PC-3 (cell line): ENCODE measurements around the gene MGLL. TPM values are rescaled to one million over a fixed set of nuclear protein-coding genes. Genes with fewer than 3 reads are reported as not detected.

Experiments
- ATAC-seq: fragments of 200-7000 bp; cut with Tn5 transposase; 2 replicates; pipeline ENCODE4 v1.9.1; 2020; ENCODE audit warnings: mild to moderate bottlenecking, moderate library complexity
- BruUV-seq: library from RNA; stranded (reverse); fragments of 400-500 nt; replicated peaks from 2 replicates; lab custom pipeline; 2021; lab: Mats Ljungman, UMichigan
- CTCF ChIA-PET: fragments of 300-600 bp; sonication (Branson Sonifier 250); formaldehyde crosslinking; loops from one replicate; lab custom pipeline; 2022; ENCODE audit warnings: antibody characterized with exemption; lab: Charles Lee
- POLR2A ChIA-PET: fragments of 300-600 bp; sonication (Branson Sonifier 250); formaldehyde crosslinking; loops from one replicate; lab custom pipeline; 2022; ENCODE audit warnings: antibody characterized with exemption; ENCODE audit not compliant: unreplicated experiment; lab: Charles Lee
- DNase-seq: peaks from one replicate; pipeline ENCODE4 v3.0.0-alpha.2; 2015
- H2AFZ ChIP-seq: fragments of 300-600 bp; sonication (generic); 2 replicates; pipeline ENCODE4 v1.6.0; 2016; ENCODE audit warnings: antibody characterized with exemption, low read length
- H3F3A ChIP-seq: fragments of 300-600 bp; sonication (generic); one replicate; pipeline ENCODE4 v1.6.0; 2017; ENCODE audit warnings: antibody characterized with exemption, low read length, control low read depth, mild to moderate bottlenecking; ENCODE audit not compliant: unreplicated experiment
- H3K27ac ChIP-seq: fragments of 300-600 bp; sonication (generic); 2 replicates; pipeline ENCODE4 v1.5.1; 2016; ENCODE audit warnings: mild to moderate bottlenecking, low read length
- H3K27me3 ChIP-seq: fragments of 300-600 bp; sonication (generic); 2 replicates; pipeline ENCODE4 v1.6.1; 2016; ENCODE audit warnings: low read length, mixed read lengths
- H3K36me3 ChIP-seq: fragments of 300-600 bp; sonication (generic); 2 replicates; pipeline ENCODE4 v1.6.1; 2016; ENCODE audit warnings: low read depth, mixed run types, low read length, mixed read lengths
- H3K4me1 ChIP-seq: fragments of 300-600 bp; sonication (generic); 2 replicates; pipeline ENCODE4 v1.5.1; 2016; ENCODE audit warnings: low read length; ENCODE audit not compliant: insufficient read depth
- H3K4me2 ChIP-seq: fragments of 300-600 bp; sonication (generic); 2 replicates; pipeline ENCODE4 v1.6.0; 2016; ENCODE audit warnings: low read length
- H3K4me3 ChIP-seq: fragments of 300-600 bp; sonication (generic); 2 replicates; pipeline ENCODE4 v1.5.1; 2016; ENCODE audit warnings: mild to moderate bottlenecking, low read length, mixed read lengths
- H3K79me2 ChIP-seq: fragments of 300-600 bp; sonication (generic); 2 replicates; pipeline ENCODE4 v1.6.1; 2017; ENCODE audit warnings: low read length, mixed read lengths
- H3K9ac ChIP-seq: fragments of 300-600 bp; sonication (generic); 2 replicates; pipeline ENCODE4 v1.6.0; 2016; ENCODE audit warnings: mild to moderate bottlenecking, low read length
- H3K9me2 ChIP-seq: fragments of 300-600 bp; sonication (generic); replicated peaks from 2 replicates; pipeline ENCODE4 v1.6.1; 2016; ENCODE audit warnings: mixed run types, low read length, mixed read lengths
- H3K9me3 ChIP-seq: fragments of 300-600 bp; sonication (generic); 2 replicates; pipeline ENCODE4 v1.6.1; 2016; ENCODE audit warnings: low read length, mixed read lengths
- H4K20me1 ChIP-seq: fragments of 300-600 bp; sonication (generic); 2 replicates; pipeline ENCODE4 v1.6.1; 2016; ENCODE audit warnings: low read length, mixed read lengths
- EZH2 ChIP-seq: fragments of 300-600 bp; sonication (generic); IDR thresholded peaks from one replicate; pipeline ENCODE4 v1.6.1; 2017; ENCODE audit warnings: antibody characterized with exemption, mild to moderate bottlenecking, low read length; ENCODE audit not compliant: unreplicated experiment
- EZH2phosphoT487 ChIP-seq: fragments of 300-600 bp; sonication (generic); IDR thresholded peaks from 2 replicates; pipeline ENCODE4 v1.6.1; 2018; ENCODE audit warnings: mild to moderate bottlenecking, antibody characterized with exemption, low read length, borderline replicate concordance
- intact Hi-C: fragments of 100-400 bp; cut with micrococcal nuclease; formaldehyde crosslinking; loops from 2 replicates; pipeline ENCODE4 v1.9.0; 2023
- total RNA-seq: library from RNA; depleted of rRNA; stranded (reverse); fragments of >200 nt; gene quantifications from 2 replicates; pipeline ENCODE4 v1.2.3, GENCODE V29; 2014
- TF ChIP-seq, protein P1 (sequence below): fragments of 300-600 bp; sonication (generic); conservative IDR thresholded peaks from 2 replicates; pipeline ENCODE4 v1.5.1; 2017; ENCODE audit warnings: antibody characterized with exemption, low read depth, mild to moderate bottlenecking, low read length

Gene MGLL
- total RNA-seq, 1 experiment from 2014 or later: 38.7 TPM

DNA sequence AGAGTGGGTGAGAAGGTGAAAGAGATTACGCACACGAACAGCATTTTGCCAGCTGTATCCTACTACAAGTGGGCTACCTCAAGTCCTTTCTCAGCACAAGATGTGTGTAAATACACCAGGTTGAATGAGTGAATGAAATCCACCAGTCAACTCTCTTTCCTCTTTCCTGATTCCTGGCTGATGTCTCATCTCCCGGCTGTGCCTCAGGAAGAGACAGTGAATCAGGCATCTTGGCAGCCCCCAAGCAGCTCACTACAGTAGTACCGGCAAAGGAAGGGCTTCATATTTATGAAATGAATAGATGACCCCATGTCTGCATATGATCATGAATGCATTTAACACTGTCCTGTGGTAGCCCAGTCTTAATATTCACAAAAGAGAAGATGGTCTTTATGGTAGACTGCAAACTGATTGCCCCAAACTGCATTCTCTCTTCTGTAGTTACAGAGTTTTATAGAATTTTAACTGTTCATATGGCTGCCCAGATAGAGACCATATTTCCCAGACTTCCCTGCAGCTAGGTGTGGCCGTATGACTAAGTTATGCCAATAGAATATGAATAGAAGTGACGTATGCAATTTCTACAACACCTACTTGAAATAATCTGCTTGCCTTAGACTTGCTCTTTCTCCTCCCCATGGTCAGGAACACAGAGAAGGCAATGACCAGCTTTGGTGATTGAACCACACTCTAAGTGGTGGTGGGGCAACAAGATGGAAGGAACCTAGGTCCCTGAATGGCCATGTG, 22.7 kb downstream of the MGLL start:
- Histone ChIP-seq H3K4me1 (peaks cover 48% of the 10 kb centered on the region), H3K9me2 (no peaks in the 10 kb centered on the region), H3K27me3 (no peaks in the 10 kb centered on the region), H3F3A (no peaks in the 10 kb centered on the region), H4K20me1 (no peaks in the 10 kb centered on the region), H3K9me3 (no peaks in the 10 kb centered on the region), H3K9ac (peak overlapping the region; percentile 79), H3K79me2 (peaks cover 36% of the 10 kb centered on the region), H3K27ac (peak overlapping the region; percentile 99), H3K4me2 (peak overlapping the region; percentile 58), H3K4me3 (peak overlapping the region; percentile 20; the same call in 1 of the 2 replicates), H2AFZ (no peak overlapping the region), H3K36me3 (peaks cover 19% of the 10 kb centered on the region)
- no TSS peak for BruUV-seq
- ATAC-seq: peak; percentile 79
- intact Hi-C loops: loop anchor here (2.0 to 5.0 kb wide), 2 partner anchors 51 to 163 kb away; no protein-coding TSS in a partner anchor
- TF ChIP-seq EZH2phosphoT487: no peak
- TF ChIP-seq, protein P1, sequence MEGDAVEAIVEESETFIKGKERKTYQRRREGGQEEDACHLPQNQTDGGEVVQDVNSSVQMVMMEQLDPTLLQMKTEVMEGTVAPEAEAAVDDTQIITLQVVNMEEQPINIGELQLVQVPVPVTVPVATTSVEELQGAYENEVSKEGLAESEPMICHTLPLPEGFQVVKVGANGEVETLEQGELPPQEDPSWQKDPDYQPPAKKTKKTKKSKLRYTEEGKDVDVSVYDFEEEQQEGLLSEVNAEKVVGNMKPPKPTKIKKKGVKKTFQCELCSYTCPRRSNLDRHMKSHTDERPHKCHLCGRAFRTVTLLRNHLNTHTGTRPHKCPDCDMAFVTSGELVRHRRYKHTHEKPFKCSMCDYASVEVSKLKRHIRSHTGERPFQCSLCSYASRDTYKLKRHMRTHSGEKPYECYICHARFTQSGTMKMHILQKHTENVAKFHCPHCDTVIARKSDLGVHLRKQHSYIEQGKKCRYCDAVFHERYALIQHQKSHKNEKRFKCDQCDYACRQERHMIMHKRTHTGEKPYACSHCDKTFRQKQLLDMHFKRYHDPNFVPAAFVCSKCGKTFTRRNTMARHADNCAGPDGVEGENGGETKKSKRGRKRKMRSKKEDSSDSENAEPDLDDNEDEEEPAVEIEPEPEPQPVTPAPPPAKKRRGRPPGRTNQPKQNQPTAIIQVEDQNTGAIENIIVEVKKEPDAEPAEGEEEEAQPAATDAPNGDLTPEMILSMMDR: no peak
- no peak for TF ChIP-seq EZH2
- peak; percentile 89 for DNase-seq
- ChIA-PET CTCF (interaction anchor here (0.8 kb wide), 1 partner anchor 23 kb away, joined by 3 read pairs; the partner anchor contains the start of gene MGLL), POLR2A (interaction anchor here (0.6 to 0.7 kb wide), 2 partner anchors 31 to 252 kb away, joined by 4 read pairs; no protein-coding TSS in a partner anchor)

- H3K4me3 ChIP-seq: no peak overlapping the region
- peaks cover 23% of the 10 kb centered on the region for H3K36me3 ChIP-seq
- POLR2A ChIA-PET: interaction anchor here (0.7 kb wide), 1 partner anchor 51 kb away, joined by 6 read pairs; no protein-coding TSS in a partner anchor
- CTCF ChIA-PET: interaction anchor here (0.8 kb wide), 1 partner anchor 24 kb away, joined by 3 read pairs; the partner anchor contains the start of gene MGLL
- BruUV-seq: no TSS peak
- no peaks in the 10 kb centered on the region for H3K9me3 ChIP-seq
- no peak for TF ChIP-seq EZH2
- no peak for TF ChIP-seq EZH2phosphoT487
- TF ChIP-seq, protein P1: no peak
- no peaks in the 10 kb centered on the region for H3F3A ChIP-seq
- peaks cover 36% of the 10 kb centered on the region for H3K79me2 ChIP-seq
- intact Hi-C loops: loop anchor here (2.0 to 5.0 kb wide), 2 partner anchors 50 to 164 kb away; no protein-coding TSS in a partner anchor
- no peaks in the 10 kb centered on the region for H3K27me3 ChIP-seq
- DNase-seq: no peak
- ATAC-seq: no peak
- H3K27ac ChIP-seq: peak overlapping the region; percentile 99
- no peaks in the 10 kb centered on the region for H4K20me1 ChIP-seq
- H2AFZ ChIP-seq: no peak overlapping the region
- H3K4me1 ChIP-seq: peaks cover 39% of the 10 kb centered on the region
- peak overlapping the region; percentile 79 for H3K9ac ChIP-seq
- H3K4me2 ChIP-seq: peak overlapping the region; percentile 58
- no peaks in the 10 kb centered on the region for H3K9me2 ChIP-seq
Observed at GRCh38 chr3:127798716-127799115, 23.6 kb downstream of the MGLL start.
